GM04504 (cell line): ENCODE results near the gene SPINT1.
"Not testable (repeated sequence)": the region's sequence is repeated elsewhere in the genome, so short reads cannot be mapped to it uniquely, and the experiment has no call there.

Experiments used
- DNase-seq: peaks from one replicate; pipeline ENCODE4 v3.0.0-alpha.2; 2012; ENCODE audit warnings: low read depth

SPINT1 gene

GRCh38 chr15:40859206-40859851 is 15.5 kb downstream of the SPINT1 start:
- DNase-seq, result peak; percentile 38

GRCh38 chr15:40861147-40861546 is 17.3 kb downstream of the SPINT1 start:
- DNase-seq, result not testable (repeated sequence)

GRCh38 chr15:40863660-40864270 is 19.9 kb downstream of the SPINT1 start:
- DNase-seq, result no peak

- no peak for DNase-seq
These were observed 23.4 kb downstream of the SPINT1 start for GRCh38 chr15:40867199-40867598.

GRCh38 chr15:40869686-40870085 is 25.8 kb downstream of the SPINT1 start:
- DNase-seq, result no peak

- no peak for DNase-seq
These were observed 26.9 kb downstream of the SPINT1 start for GRCh38 chr15:40870716-40871115.

- no peak for DNase-seq
These were observed 28.1 kb downstream of the SPINT1 start for GRCh38 chr15:40871749-40872617.

- no peak for DNase-seq
These were observed 29.2 kb downstream of the SPINT1 start for GRCh38 chr15:40872791-40873693.

- DNase-seq, result no peak
These were observed 30.1 kb downstream of the SPINT1 start, which contains the start of gene RHOV for GRCh38 chr15:40873694-40874561. Gene RHOV, minus strand, starts transcription at chr15:40874234. Its CDS starts 95 bp downstream, at chr15:40874139.

GRCh38 chr15:40875991-40876730 is 32.3 kb downstream of the SPINT1 start:
- no peak for DNase-seq

GRCh38 chr15:40877694-40878093 is 33.8 kb downstream of the SPINT1 start:
- DNase-seq, result no peak

GRCh38 chr15:40878785-40879184 is 34.9 kb downstream of the SPINT1 start:
- no peak for DNase-seq

- no peak for DNase-seq
These were observed 35.8 kb downstream of the SPINT1 start for GRCh38 chr15:40879609-40880008.

GRCh38 chr15:40881351-40881750 is 37.5 kb downstream of the SPINT1 start:
- no peak for DNase-seq

- DNase-seq, result no peak
These were observed 42.7 kb downstream of the SPINT1 start for GRCh38 chr15:40886586-40886985.

GRCh38 chr15:40889112-40889511 is 45.3 kb downstream of the SPINT1 start:
- DNase-seq, result no peak

GRCh38 chr15:40891138-40891537 is 47.3 kb downstream of the SPINT1 start:
- no peak for DNase-seq

GRCh38 chr15:40891810-40892446 is 48.1 kb downstream of the SPINT1 start:
- DNase-seq, result peak; percentile 13

GRCh38 chr15:40892447-40893012 is 48.7 kb downstream of the SPINT1 start:
- DNase-seq, result no peak
